Erythroblast (primary cell): ENCODE data around the gene SIL1.

Experiments
- GATA1 ChIP-seq: IDR thresholded peaks from 2 replicates; pipeline ENCODE4 v1.6.1; 2011; ENCODE audit warnings: low read depth, mild to moderate bottlenecking, control low read depth, low read length, moderate library complexity
- POLR2A ChIP-seq: IDR thresholded peaks from 2 replicates; pipeline ENCODE4 v1.6.1; 2011; ENCODE audit warnings: mild to moderate bottlenecking, low read length

- TF ChIP-seq POLR2A (no peak), GATA1 (no peak)
Observed at GRCh38 chr5:139077899-139078298, 120.3 kb downstream of the SIL1 start.
